NOMO-1 treated with DMSO at 0.1 percent for 48 hours (cell line): ENCODE data around the gene ARHGAP26.

Experiments used
- DNase-seq: peaks from one replicate; lab custom pipeline; 2025; ENCODE audit not compliant: unreplicated experiment; lab: John Stamatoyannopoulos, UW

The ARHGAP26 gene

GRCh38 chr5:142783601-142784341 is 13.6 kb downstream of the ARHGAP26 start:
- DNase-seq = no peak

- peak; percentile 43 for DNase-seq
These were observed 14.3 kb downstream of the ARHGAP26 start for GRCh38 chr5:142784401-142784955.

- DNase-seq = no peak
These were observed 15.0 kb downstream of the ARHGAP26 start for GRCh38 chr5:142785206-142785605.

GRCh38 chr5:142789206-142789605 is 19.0 kb downstream of the ARHGAP26 start:
- no peak for DNase-seq

- no peak for DNase-seq
These were observed 22.1 kb downstream of the ARHGAP26 start for GRCh38 chr5:142792012-142792864.

GRCh38 chr5:142792865-142793232 is 22.7 kb downstream of the ARHGAP26 start:
- no peak for DNase-seq

- peak; percentile 23 for DNase-seq
These were observed 24.4 kb downstream of the ARHGAP26 start for GRCh38 chr5:142794537-142794936.

GRCh38 chr5:142795251-142795650 is 25.1 kb downstream of the ARHGAP26 start:
- DNase-seq = peak; percentile 94

- no peak for DNase-seq
These were observed 26.4 kb downstream of the ARHGAP26 start for GRCh38 chr5:142796492-142797109.

GRCh38 chr5:142797420-142797819 is 27.2 kb downstream of the ARHGAP26 start:
- no peak for DNase-seq

GRCh38 chr5:142798099-142798770 is 28.1 kb downstream of the ARHGAP26 start:
- DNase-seq = peak; percentile 99

- DNase-seq = peak; percentile 39
These were observed 30.8 kb downstream of the ARHGAP26 start for GRCh38 chr5:142800776-142801494.

GRCh38 chr5:142801495-142801871 is 31.3 kb downstream of the ARHGAP26 start:
- DNase-seq = no peak

- peak; percentile 84 for DNase-seq
These were observed 33.4 kb downstream of the ARHGAP26 start for GRCh38 chr5:142803428-142804125.

- DNase-seq = no peak
These were observed 35.2 kb downstream of the ARHGAP26 start for GRCh38 chr5:142805339-142805738.

- no peak for DNase-seq
These were observed 36.7 kb downstream of the ARHGAP26 start for GRCh38 chr5:142806841-142807267.

GRCh38 chr5:142807372-142807911 is 37.3 kb downstream of the ARHGAP26 start:
- DNase-seq = peak; percentile 51

- DNase-seq = peak; percentile 33
These were observed 38.9 kb downstream of the ARHGAP26 start for GRCh38 chr5:142808878-142809598.

- DNase-seq = no peak
These were observed 39.9 kb downstream of the ARHGAP26 start for GRCh38 chr5:142810081-142810480.
